ENCODE data around the gene FEN1. TPM values are rescaled to one million over a fixed set of nuclear protein-coding genes. Genes with fewer than 3 reads are reported as not detected.

The FEN1 gene
- total and polyA plus RNA-seq, 2 of the 13 experiments (the other 11 are each of a cell fraction or from before 2014, with no cell fraction given): 12.4 to 102 TPM

- TF ChIP-seq PRDM15 (CRISPR knock-in tag; IDR thresholded peaks at IDR 0.05) (no peak; the same call in 1 of the 2 replicates), ZNF768 (CRISPR knock-in tag; IDR thresholded peaks at IDR 0.05) (no peak), SMC3 (IDR thresholded peaks at IDR 0.05; ENCODE audit: low read length) (no peak), SALL2 (CRISPR knock-in tag; IDR thresholded peaks at IDR 0.05) (no peak), ZNF251 (CRISPR knock-in tag; IDR thresholded peaks at IDR 0.05) (no peak), ETV6 (CRISPR knock-in tag; conservative IDR thresholded peaks at IDR 0.05) (no peak), HHEX (CRISPR knock-in tag; IDR thresholded peaks at IDR 0.05) (no peak), ZNF788 (CRISPR knock-in tag; IDR thresholded peaks at IDR 0.05; ENCODE audit: borderline replicate concordance) (0 out of 2 replicates have a peak, but pooled peaks have one; percentile 14), ZFP37 (CRISPR knock-in tag; IDR thresholded peaks at IDR 0.05; ENCODE audit: borderline replicate concordance) (no peak), ZNF574 (CRISPR knock-in tag; IDR thresholded peaks at IDR 0.05) (no peak)
These were observed 43.0 kb upstream of the FEN1 start (continued) for GRCh38 chr11:61749591-61750217.
